Amygdala (tissue), 56 donors: ENCODE measurements around the gene BORCS5.
"Not testable (repeated sequence)": the region's sequence is repeated elsewhere in the genome, so short reads cannot be mapped to it uniquely, and the experiment has no call there.

Experiments
- DNase-seq, 56 donors: peaks; one replicate each; lab custom pipeline; 2025; lab: John Stamatoyannopoulos, UW

BORCS5 gene

GRCh38 chr12:12351468-12352185 is 5.3 kb upstream of the BORCS5 start:
- DNase-seq = not testable (repeated sequence)

GRCh38 chr12:12353276-12353675 is 3.6 kb upstream of the BORCS5 start:
- no peak for DNase-seq

GRCh38 chr12:12353807-12354206 is 3.1 kb upstream of the BORCS5 start:
- DNase-seq = no peak

- no peak for DNase-seq
Measured at GRCh38 chr12:12356467-12356895, 397 bp upstream of the BORCS5 start.

GRCh38 chr12:12357719-12358461 is 1.0 kb downstream of the BORCS5 start:
- peak in 8 of 56 donors; percentile 9 to 62 (median 20) for DNase-seq

- DNase-seq = no peak
Measured at GRCh38 chr12:12358528-12358927, 1.6 kb downstream of the BORCS5 start.

GRCh38 chr12:12364787-12365445 is 8.0 kb downstream of the BORCS5 start:
- no peak for DNase-seq

- DNase-seq = no peak
Measured at GRCh38 chr12:12365446-12365802, 8.5 kb downstream of the BORCS5 start.

GRCh38 chr12:12365931-12366431 is 9.1 kb downstream of the BORCS5 start:
- peak in 26 of 56 donors; percentile 6 to 61 (median 26) for DNase-seq

- no peak for DNase-seq
Measured at GRCh38 chr12:12366701-12367481, 10.0 kb downstream of the BORCS5 start.

- DNase-seq = no peak
Measured at GRCh38 chr12:12367482-12367998, 10.7 kb downstream of the BORCS5 start.

- no peak for DNase-seq
Measured at GRCh38 chr12:12372946-12373722, 16.3 kb downstream of the BORCS5 start.

GRCh38 chr12:12376646-12377448 is 20.0 kb downstream of the BORCS5 start:
- DNase-seq = peak in 3 of 56 donors; percentile 15 to 39 (median 33)

- DNase-seq = no peak
Measured at GRCh38 chr12:12378616-12379015, 21.7 kb downstream of the BORCS5 start.

- DNase-seq = no peak
Measured at GRCh38 chr12:12379831-12380730, 23.2 kb downstream of the BORCS5 start.

- no peak for DNase-seq
Measured at GRCh38 chr12:12380949-12381593, 24.2 kb downstream of the BORCS5 start.

- no peak for DNase-seq
Measured at GRCh38 chr12:12381982-12382381, 25.1 kb downstream of the BORCS5 start.
